Stomach (tissue), 4 donors: ENCODE measurements around the gene SMAD5.

Experiments used
- CTCF ChIP-seq, 7 experiments: fragments of 450-650 bp in 4 of 7; fragments of 200-600 bp in 3 of 7; sonication (generic) in 3 of 7; IDR thresholded peaks; one replicate each; pipeline ENCODE4 v1.5.1; 2016 to 2019; ENCODE audit warnings: antibody characterized with exemption in 7 of 7, control low read depth in 2 of 7, mild to moderate bottlenecking in 1 of 7
- POLR2A ChIP-seq, 4 donors: fragments of 450-650 bp; IDR thresholded peaks; one replicate each; pipeline ENCODE4 v1.6.1; 2016; ENCODE audit warnings: antibody characterized with exemption in 4 of 4, control low read depth in 2 of 4, mild to moderate bottlenecking in 1 of 4, moderate library complexity in 1 of 4

GRCh38 chr5:136134653-136135052 lies 2.0 kb downstream of the SMAD5 start:
- TF ChIP-seq POLR2A (IDR thresholded peaks at IDR 0.05): no peak
- TF ChIP-seq CTCF (IDR thresholded peaks at IDR 0.05): no peak
